ENCODE data around the gene STAG1. TPM values are rescaled to one million over a fixed set of nuclear protein-coding genes. Genes with fewer than 3 reads are reported as not detected.

Gene STAG1
- polyA plus RNA-seq, 2 of the 4 experiments (the other 2 are of a cell fraction) = 12.8 to 19.2 TPM

- CTCF ChIA-PET = no interaction called here
- POLR2A ChIA-PET = no interaction called here
- WGBS (ENCODE audit: missing lambda C conversion rate) = 98% methylated on average over 5 of the region's 5 CpGs
- Histone ChIP-seq H3K4me1 (no peaks in the 10 kb centered on the region), H3K4me2 (no peak overlapping the region), H3K4me3 (no peak overlapping the region), H3K27ac (no peak overlapping the region), H3K9me3 (no peaks in the 10 kb centered on the region)
- ATAC-seq (no peak), FAIRE-seq (no peak), DNase-seq (ENCODE audit: low read depth in 1 of 2, low spot score in 1 of 2) (no peak)
- no peak for TF ChIP-seq EHF (CRISPR knock-in tag; IDR thresholded peaks at IDR 0.05)
- no peak for TF ChIP-seq HES2 (IDR thresholded peaks at IDR 0.05)
Observed at GRCh38 chr3:136291302-136291701, 460.9 kb downstream of the STAG1 start.

Small RNA genes within 50 kb of the gene (small RNA-seq; reads per million reads assigned to genes)
- gene RNU6-1284P = 0 reads per million in 6 experiments
- gene RNU6-789P = 0 reads per million in 6 experiments

Other genes with a start within 250 kb of the STAG1 start
- gene SLC35G2, start 66.7 kb upstream of the STAG1 start, polyA plus RNA-seq (2011; rRNA removed) = 30.0 and 34.8 TPM in 2 replicates
- 15.0 to 17.2 TPM (median 16.5 TPM) in 3 replicates for gene SLC35G2, start 66.7 kb upstream of the STAG1 start, polyA plus RNA-seq (2017; fragmentation: RNase III; extraction: RNeasy Plus Mini Kit Qiagen cat#74134 plus additional on column Dnase treatment)
- gene NCK1, start 109.8 kb upstream of the STAG1 start, polyA plus RNA-seq (2011; rRNA removed) = 47.9 and 60.8 TPM in 2 replicates
- gene NCK1, start 109.8 kb upstream of the STAG1 start, polyA plus RNA-seq (2017; fragmentation: RNase III; extraction: RNeasy Plus Mini Kit Qiagen cat#74134 plus additional on column Dnase treatment) = 30.2 to 33.5 TPM (median 31.2 TPM) in 3 replicates
- 6.9 and 7.3 TPM in 2 replicates for gene IL20RB, start 205.6 kb upstream of the STAG1 start, polyA plus RNA-seq (2011; rRNA removed)
- 1.0 to 1.6 TPM (median 1.1 TPM) in 3 replicates for gene IL20RB, start 205.6 kb upstream of the STAG1 start, polyA plus RNA-seq (2017; fragmentation: RNase III; extraction: RNeasy Plus Mini Kit Qiagen cat#74134 plus additional on column Dnase treatment)